Measurements from ENCODE around the gene ARAP3. TPM values are rescaled to one million over a fixed set of nuclear protein-coding genes. Genes with fewer than 3 reads are reported as not detected.

Gene ARAP3
- total RNA-seq, 1 donor: 2.2 TPM

GRCh38 chr5:141680751-141681201, 1.3 kb downstream of the ARAP3 start:
- Histone ChIP-seq H3K27ac (ENCODE audit: low read depth, low read length) (peak overlapping the region; percentile 60), H3K9me3 (ENCODE audit: low read depth, low read length) (no peaks in the 10 kb centered on the region), H4K20me1 (ENCODE audit: insufficient read depth, low read length) (no peaks in the 10 kb centered on the region), H3K4me2 (ENCODE audit: insufficient read depth, low read length) (peak overlapping the region; percentile 69), H3K4me1 (ENCODE audit: insufficient read depth, low read length) (peaks cover 15% of the 10 kb centered on the region), H3K27me3 (ENCODE audit: insufficient read depth, low read length) (no peaks in the 10 kb centered on the region), H2AFZ (ENCODE audit: low read length) (peak overlapping the region; percentile 34), H3K4me3 (ENCODE audit: insufficient read depth, low read length) (peak overlapping the region; percentile 55), H3K36me3 (ENCODE audit: insufficient read depth, low read length) (no peaks in the 10 kb centered on the region), H3K79me2 (ENCODE audit: insufficient read depth, low read length) (no peaks in the 10 kb centered on the region)
- DNase-seq (ENCODE audit: insufficient read length, low spot score, missing footprints): peak; percentile 91
- no peak for TF ChIP-seq CTCF (IDR thresholded peaks at IDR 0.05; ENCODE audit: extremely low read depth, low read depth, low read length)

- Histone ChIP-seq H3K4me3 (ENCODE audit: insufficient read depth, low read length) (no peak overlapping the region), H3K4me1 (ENCODE audit: insufficient read depth, low read length) (peaks cover 15% of the 10 kb centered on the region), H3K36me3 (ENCODE audit: insufficient read depth, low read length) (no peaks in the 10 kb centered on the region), H3K27ac (ENCODE audit: low read depth, low read length) (peak overlapping the region; percentile 60), H3K9me3 (ENCODE audit: low read depth, low read length) (no peaks in the 10 kb centered on the region), H3K4me2 (ENCODE audit: insufficient read depth, low read length) (no peak overlapping the region), H3K79me2 (ENCODE audit: insufficient read depth, low read length) (no peaks in the 10 kb centered on the region), H3K27me3 (ENCODE audit: insufficient read depth, low read length) (no peaks in the 10 kb centered on the region), H2AFZ (ENCODE audit: low read length) (no peak overlapping the region), H4K20me1 (ENCODE audit: insufficient read depth, low read length) (no peaks in the 10 kb centered on the region)
- no peak for TF ChIP-seq CTCF (IDR thresholded peaks at IDR 0.05; ENCODE audit: extremely low read depth, low read depth, low read length)
- peak; percentile 41 for DNase-seq (ENCODE audit: insufficient read length, low spot score, missing footprints)
Measured at GRCh38 chr5:141680178-141680577, 1.9 kb downstream of the ARAP3 start.

- no peak for DNase-seq (ENCODE audit: insufficient read length, low spot score, missing footprints)
- Histone ChIP-seq H2AFZ (ENCODE audit: low read length) (no peak overlapping the region), H3K36me3 (ENCODE audit: insufficient read depth, low read length) (peaks cover 1% of the 10 kb centered on the region), H3K9me3 (ENCODE audit: low read depth, low read length) (no peaks in the 10 kb centered on the region), H3K79me2 (ENCODE audit: insufficient read depth, low read length) (no peaks in the 10 kb centered on the region), H3K4me3 (ENCODE audit: insufficient read depth, low read length) (no peak overlapping the region), H3K4me1 (ENCODE audit: insufficient read depth, low read length) (peaks cover 15% of the 10 kb centered on the region), H4K20me1 (ENCODE audit: insufficient read depth, low read length) (no peaks in the 10 kb centered on the region), H3K4me2 (ENCODE audit: insufficient read depth, low read length) (no peak overlapping the region), H3K27ac (ENCODE audit: low read depth, low read length) (no peak overlapping the region), H3K27me3 (ENCODE audit: insufficient read depth, low read length) (no peaks in the 10 kb centered on the region)
- peak; percentile 16 for TF ChIP-seq CTCF (IDR thresholded peaks at IDR 0.05; ENCODE audit: extremely low read depth, low read depth, low read length)
Measured at GRCh38 chr5:141677415-141677814, 4.6 kb downstream of the ARAP3 start.

- no peak for TF ChIP-seq CTCF (IDR thresholded peaks at IDR 0.05; ENCODE audit: extremely low read depth, low read depth, low read length)
- Histone ChIP-seq H3K27ac (ENCODE audit: low read depth, low read length) (no peak overlapping the region), H3K4me1 (ENCODE audit: insufficient read depth, low read length) (peaks cover 3% of the 10 kb centered on the region), H3K79me2 (ENCODE audit: insufficient read depth, low read length) (no peaks in the 10 kb centered on the region), H3K9me3 (ENCODE audit: low read depth, low read length) (no peaks in the 10 kb centered on the region), H4K20me1 (ENCODE audit: insufficient read depth, low read length) (no peaks in the 10 kb centered on the region), H3K4me3 (ENCODE audit: insufficient read depth, low read length) (no peak overlapping the region), H3K27me3 (ENCODE audit: insufficient read depth, low read length) (no peaks in the 10 kb centered on the region), H3K36me3 (ENCODE audit: insufficient read depth, low read length) (peaks cover 2% of the 10 kb centered on the region), H2AFZ (ENCODE audit: low read length) (no peak overlapping the region), H3K4me2 (ENCODE audit: insufficient read depth, low read length) (no peak overlapping the region)
- DNase-seq (ENCODE audit: insufficient read length, low spot score, missing footprints): peak; percentile 38
Measured at GRCh38 chr5:141675672-141676071, 6.4 kb downstream of the ARAP3 start.
